Measurements from ENCODE around the gene GRAMD1A.

GRAMD1A gene

GRCh38 chr19:35054626-35055025 lies 54.5 kb downstream of the GRAMD1A start:
- DNase-seq (ENCODE audit: low read depth, low spot score) = no peak
- H3K36me3 ChIP-seq (ENCODE audit: insufficient read depth, insufficient read length, low read length) = no peaks in the 10 kb centered on the region
- no peaks in the 10 kb centered on the region for H3K27me3 ChIP-seq (ENCODE audit: insufficient read depth, insufficient read length)
- TF ChIP-seq SUZ12 (IDR thresholded peaks at IDR 0.05; ENCODE audit: extremely low read depth, insufficient read depth, insufficient read length) (no peak), ZNF274 (IDR thresholded peaks at IDR 0.05; ENCODE audit: low read depth, low read length) (no peak), YY1 (IDR thresholded peaks at IDR 0.05; ENCODE audit: insufficient read depth, insufficient read length) (no peak)
- H3K9ac ChIP-seq (ENCODE audit: insufficient read length, low read depth) = no peak overlapping the region
- no peak overlapping the region for H3K4me3 ChIP-seq (ENCODE audit: insufficient read length, low read depth)
- no peaks in the 10 kb centered on the region for H3K4me1 ChIP-seq (ENCODE audit: insufficient read depth, insufficient read length)
- H3K9me3 ChIP-seq (ENCODE audit: insufficient read depth, low read length) = no peaks in the 10 kb centered on the region

DNA sequence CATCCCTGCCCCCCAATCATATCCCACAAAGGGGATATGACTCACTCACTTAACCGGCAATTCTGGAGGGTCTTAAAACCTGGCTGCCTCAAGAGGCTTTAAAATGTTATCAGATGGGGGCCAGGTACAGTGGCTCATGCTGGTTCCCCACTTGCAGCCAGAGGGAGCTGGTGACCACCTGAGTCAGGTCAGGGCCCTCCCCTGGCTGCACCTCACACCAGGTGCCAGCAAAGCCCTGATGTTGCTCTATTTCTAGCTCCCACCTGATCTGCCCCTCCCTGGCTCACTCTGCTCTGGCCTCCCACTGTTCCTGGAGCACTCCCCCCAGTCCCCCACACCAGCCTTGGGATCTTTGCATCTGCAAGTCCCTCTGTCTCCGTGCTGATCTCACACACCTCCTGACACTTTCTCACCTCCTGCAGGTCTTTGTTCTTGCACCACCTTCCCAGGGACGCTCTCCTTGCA lies 55.6 kb downstream of the GRAMD1A start:
- Histone ChIP-seq H3K4me3 (ENCODE audit: insufficient read length, low read depth) (no peak overlapping the region), H3K4me1 (ENCODE audit: insufficient read depth, insufficient read length) (no peaks in the 10 kb centered on the region), H3K9ac (ENCODE audit: insufficient read length, low read depth) (no peak overlapping the region), H3K9me3 (ENCODE audit: insufficient read depth, low read length) (no peaks in the 10 kb centered on the region), H3K36me3 (ENCODE audit: insufficient read depth, insufficient read length, low read length) (no peaks in the 10 kb centered on the region), H3K27me3 (ENCODE audit: insufficient read depth, insufficient read length) (no peaks in the 10 kb centered on the region)
- peak; percentile 46 for DNase-seq (ENCODE audit: low read depth, low spot score)
- TF ChIP-seq ZNF274 (IDR thresholded peaks at IDR 0.05; ENCODE audit: low read depth, low read length) = no peak
- no peak for TF ChIP-seq YY1 (IDR thresholded peaks at IDR 0.05; ENCODE audit: insufficient read depth, insufficient read length)
- TF ChIP-seq SUZ12 (IDR thresholded peaks at IDR 0.05; ENCODE audit: extremely low read depth, insufficient read depth, insufficient read length) = no peak

DNA sequence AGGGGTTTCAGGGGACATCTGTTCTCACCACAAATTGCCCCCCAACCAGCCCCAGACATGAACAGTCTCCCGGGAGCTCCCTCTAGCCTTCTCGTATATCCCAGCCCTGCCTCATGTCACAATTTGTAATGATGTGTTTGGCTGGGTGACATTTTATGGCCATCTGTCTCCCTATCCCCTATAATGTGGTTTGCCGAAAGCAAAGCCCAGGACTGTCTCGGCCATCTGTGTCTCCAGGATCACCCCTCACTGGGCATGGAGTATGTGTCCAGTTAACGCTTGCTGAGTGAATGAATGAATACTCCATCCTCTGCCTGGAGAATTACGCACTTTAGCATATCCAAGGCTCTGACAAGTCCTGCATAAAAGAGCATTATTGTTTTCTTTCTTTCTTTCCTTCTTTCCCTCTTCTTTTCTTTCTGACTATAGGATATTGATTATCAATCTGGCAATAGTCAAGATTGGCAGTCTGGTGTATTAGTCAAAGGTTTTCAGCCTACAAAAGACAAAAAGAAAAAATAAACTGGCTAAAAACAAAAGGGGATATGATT lies 56.5 kb downstream of the GRAMD1A start:
- no peaks in the 10 kb centered on the region for H3K27me3 ChIP-seq (ENCODE audit: insufficient read depth, insufficient read length)
- no peak overlapping the region for H3K4me3 ChIP-seq (ENCODE audit: insufficient read length, low read depth)
- H3K4me1 ChIP-seq (ENCODE audit: insufficient read depth, insufficient read length) = no peaks in the 10 kb centered on the region
- H3K9me3 ChIP-seq (ENCODE audit: insufficient read depth, low read length) = no peaks in the 10 kb centered on the region
- H3K36me3 ChIP-seq (ENCODE audit: insufficient read depth, insufficient read length, low read length) = no peaks in the 10 kb centered on the region
- no peak for TF ChIP-seq ZNF274 (IDR thresholded peaks at IDR 0.05; ENCODE audit: low read depth, low read length)
- TF ChIP-seq SUZ12 (IDR thresholded peaks at IDR 0.05; ENCODE audit: extremely low read depth, insufficient read depth, insufficient read length) = no peak
- TF ChIP-seq YY1 (IDR thresholded peaks at IDR 0.05; ENCODE audit: insufficient read depth, insufficient read length) = no peak
- no peak for DNase-seq (ENCODE audit: low read depth, low spot score)
- no peak overlapping the region for H3K9ac ChIP-seq (ENCODE audit: insufficient read length, low read depth)

DNA sequence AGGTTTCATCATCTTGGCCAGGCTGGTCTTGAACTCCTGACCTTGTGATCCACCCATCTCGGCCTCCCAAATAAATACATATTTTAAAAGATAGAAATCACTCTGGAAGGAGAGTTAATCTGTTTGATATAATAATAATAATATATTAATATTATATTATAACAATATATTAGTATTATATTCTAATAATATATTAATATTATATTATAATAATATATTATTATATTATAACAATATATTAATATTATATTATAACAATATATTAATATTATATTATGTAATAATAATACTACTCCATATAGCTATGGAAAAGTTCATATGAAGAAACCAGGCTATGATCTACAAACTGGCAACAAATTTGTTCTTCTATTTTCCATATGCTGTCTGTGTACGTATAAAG lies 58.2 kb downstream of the GRAMD1A start:
- no peak for DNase-seq (ENCODE audit: low read depth, low spot score)
- Histone ChIP-seq H3K4me1 (ENCODE audit: insufficient read depth, insufficient read length) (no peaks in the 10 kb centered on the region), H3K36me3 (ENCODE audit: insufficient read depth, insufficient read length, low read length) (no peaks in the 10 kb centered on the region), H3K27me3 (ENCODE audit: insufficient read depth, insufficient read length) (no peaks in the 10 kb centered on the region), H3K9me3 (ENCODE audit: insufficient read depth, low read length) (no peaks in the 10 kb centered on the region), H3K4me3 (ENCODE audit: insufficient read length, low read depth) (no peak overlapping the region), H3K9ac (ENCODE audit: insufficient read length, low read depth) (no peak overlapping the region)
- TF ChIP-seq YY1 (IDR thresholded peaks at IDR 0.05; ENCODE audit: insufficient read depth, insufficient read length) (no peak), ZNF274 (IDR thresholded peaks at IDR 0.05; ENCODE audit: low read depth, low read length) (no peak), SUZ12 (IDR thresholded peaks at IDR 0.05; ENCODE audit: extremely low read depth, insufficient read depth, insufficient read length) (no peak)

GRCh38 chr19:35059006-35059798 lies 59.1 kb downstream of the GRAMD1A start:
- Histone ChIP-seq H3K4me1 (ENCODE audit: insufficient read depth, insufficient read length) (no peaks in the 10 kb centered on the region), H3K9ac (ENCODE audit: insufficient read length, low read depth) (no peak overlapping the region), H3K9me3 (ENCODE audit: insufficient read depth, low read length) (no peaks in the 10 kb centered on the region), H3K4me3 (ENCODE audit: insufficient read length, low read depth) (no peak overlapping the region), H3K27me3 (ENCODE audit: insufficient read depth, insufficient read length) (no peaks in the 10 kb centered on the region), H3K36me3 (ENCODE audit: insufficient read depth, insufficient read length, low read length) (no peaks in the 10 kb centered on the region)
- TF ChIP-seq YY1 (IDR thresholded peaks at IDR 0.05; ENCODE audit: insufficient read depth, insufficient read length) (no peak), SUZ12 (IDR thresholded peaks at IDR 0.05; ENCODE audit: extremely low read depth, insufficient read depth, insufficient read length) (no peak), ZNF274 (IDR thresholded peaks at IDR 0.05; ENCODE audit: low read depth, low read length) (no peak)
- no peak for DNase-seq (ENCODE audit: low read depth, low spot score)

GRCh38 chr19:35059799-35060091 lies 59.6 kb downstream of the GRAMD1A start:
- H3K9me3 ChIP-seq (ENCODE audit: insufficient read depth, low read length) = no peaks in the 10 kb centered on the region
- H3K36me3 ChIP-seq (ENCODE audit: insufficient read depth, insufficient read length, low read length) = no peaks in the 10 kb centered on the region
- H3K27me3 ChIP-seq (ENCODE audit: insufficient read depth, insufficient read length) = no peaks in the 10 kb centered on the region
- no peak for DNase-seq (ENCODE audit: low read depth, low spot score)
- TF ChIP-seq ZNF274 (IDR thresholded peaks at IDR 0.05; ENCODE audit: low read depth, low read length) (no peak), YY1 (IDR thresholded peaks at IDR 0.05; ENCODE audit: insufficient read depth, insufficient read length) (no peak), SUZ12 (IDR thresholded peaks at IDR 0.05; ENCODE audit: extremely low read depth, insufficient read depth, insufficient read length) (no peak)
- H3K4me3 ChIP-seq (ENCODE audit: insufficient read length, low read depth) = no peak overlapping the region
- H3K9ac ChIP-seq (ENCODE audit: insufficient read length, low read depth) = no peak overlapping the region
- no peaks in the 10 kb centered on the region for H3K4me1 ChIP-seq (ENCODE audit: insufficient read depth, insufficient read length)

DNA sequence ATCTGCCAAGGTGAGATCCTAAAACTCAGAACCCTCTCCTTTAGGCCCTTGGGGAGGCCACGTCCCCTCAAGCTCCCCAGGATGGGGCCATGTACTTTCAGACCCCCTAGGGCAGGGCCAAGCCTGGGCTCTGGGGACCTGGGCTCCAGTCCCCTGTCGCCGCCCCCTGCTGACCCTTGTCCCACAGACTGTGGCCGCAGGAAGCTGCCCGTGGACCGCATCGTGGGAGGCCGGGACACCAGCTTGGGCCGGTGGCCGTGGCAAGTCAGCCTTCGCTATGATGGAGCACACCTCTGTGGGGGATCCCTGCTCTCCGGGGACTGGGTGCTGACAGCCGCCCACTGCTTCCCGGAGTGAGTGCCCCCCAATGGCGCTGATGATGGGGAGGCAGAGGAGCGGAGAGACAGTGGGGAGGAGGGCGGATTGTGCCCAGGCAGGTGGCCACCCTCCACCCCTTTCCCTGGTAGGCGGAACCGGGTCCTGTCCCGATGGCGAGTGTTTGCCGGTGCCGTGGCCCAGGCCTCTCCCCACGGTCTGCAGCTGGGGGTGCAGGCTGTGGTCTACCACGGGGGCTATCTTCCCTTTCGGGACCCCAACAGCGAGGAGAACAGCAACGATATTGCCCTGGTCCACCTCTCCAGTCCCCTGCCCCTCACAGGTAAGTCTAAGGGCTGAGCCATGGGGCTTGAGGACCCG lies 60.2 kb downstream of the GRAMD1A start:
- Histone ChIP-seq H3K9ac (ENCODE audit: insufficient read length, low read depth) (no peak overlapping the region), H3K36me3 (ENCODE audit: insufficient read depth, insufficient read length, low read length) (no peaks in the 10 kb centered on the region), H3K9me3 (ENCODE audit: insufficient read depth, low read length) (no peaks in the 10 kb centered on the region), H3K4me1 (ENCODE audit: insufficient read depth, insufficient read length) (no peaks in the 10 kb centered on the region), H3K4me3 (ENCODE audit: insufficient read length, low read depth) (no peak overlapping the region), H3K27me3 (ENCODE audit: insufficient read depth, insufficient read length) (no peaks in the 10 kb centered on the region)
- no peak for TF ChIP-seq SUZ12 (IDR thresholded peaks at IDR 0.05; ENCODE audit: extremely low read depth, insufficient read depth, insufficient read length)
- DNase-seq (ENCODE audit: low read depth, low spot score) = no peak
